DMS53 treated with DMSO at 0.1 percent for 48 hours (cell line): ENCODE data around the gene CREBZF.
"Not testable (repeated sequence)": the region's sequence is repeated elsewhere in the genome, so short reads cannot be mapped to it uniquely, and the experiment has no call there.

ENCODE experiments used
- DNase-seq: peaks from one replicate; lab custom pipeline; 2025; ENCODE audit not compliant: unreplicated experiment; lab: John Stamatoyannopoulos, UW

CREBZF gene

DNA sequence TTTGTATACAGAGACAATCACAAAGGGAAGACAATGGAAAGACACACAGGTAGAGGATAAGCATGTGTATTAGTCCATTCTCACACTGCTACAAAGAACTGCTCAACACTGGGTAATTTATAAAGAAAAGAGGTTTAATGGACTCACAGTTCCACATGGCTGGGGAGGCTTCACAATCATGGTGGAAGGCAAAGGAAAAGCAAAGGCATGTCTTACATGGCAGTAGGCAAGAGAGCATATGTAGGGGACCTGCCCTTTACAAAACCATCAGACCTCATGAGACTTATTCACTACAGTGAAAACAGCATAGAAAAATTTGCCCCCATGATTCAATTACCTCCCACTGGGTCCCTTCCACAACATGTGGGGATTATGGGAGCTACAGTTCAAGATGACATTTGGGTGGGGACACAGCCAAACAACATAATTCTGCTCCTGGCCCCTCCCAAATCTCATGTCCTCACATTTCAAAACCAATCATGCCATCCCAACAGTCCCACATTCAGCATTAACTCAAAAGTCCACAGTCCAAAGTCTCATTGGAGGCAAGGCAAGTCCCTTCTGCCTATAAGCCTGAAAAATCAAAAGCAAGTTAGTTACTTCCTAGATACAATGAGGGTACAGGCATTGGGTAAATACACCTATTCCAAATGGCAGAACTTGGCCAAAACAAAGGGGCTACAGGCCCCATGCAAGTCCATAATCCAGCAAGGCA, 6.2 kb upstream of the CREBZF start:
- not testable (repeated sequence) for DNase-seq

DNA sequence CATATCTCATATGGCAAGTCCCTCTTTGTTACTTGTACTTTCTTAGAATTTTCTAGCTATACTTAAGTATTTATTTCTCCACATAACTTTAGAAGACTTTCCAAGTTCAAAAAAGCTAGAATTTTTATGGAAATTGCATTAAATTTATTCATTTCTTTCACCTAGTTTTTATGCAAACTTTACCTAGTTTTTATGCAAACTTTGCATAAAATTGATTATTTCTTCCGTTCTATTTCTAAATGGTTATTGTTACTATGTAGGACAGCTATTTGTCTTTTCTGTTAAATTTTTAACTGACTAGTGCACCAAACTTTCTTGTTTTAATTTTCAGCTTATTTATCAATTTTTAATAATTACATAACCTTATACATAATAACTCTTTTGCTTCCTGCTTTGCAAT, 3.2 kb upstream of the CREBZF start:
- no peak for DNase-seq

DNA sequence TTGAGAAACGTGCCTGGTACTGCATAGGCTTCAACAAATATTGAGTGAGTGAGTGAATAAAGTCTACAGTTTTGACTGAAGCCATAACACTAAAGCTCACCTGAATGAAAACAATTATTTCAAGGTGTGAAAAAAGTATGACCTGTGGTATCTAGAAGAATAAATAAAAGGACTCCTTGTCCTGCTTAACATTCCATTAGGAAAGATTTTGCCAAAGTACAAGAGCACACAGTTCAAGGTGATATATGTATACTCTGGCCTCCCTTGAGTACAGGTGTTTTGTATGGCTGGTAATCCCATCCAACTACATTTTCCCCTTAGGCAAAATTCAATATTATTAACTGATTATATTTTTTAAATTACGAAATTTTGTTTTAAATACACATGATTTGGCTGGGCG, 1.8 kb upstream of the CREBZF start:
- DNase-seq: no peak

DNA sequence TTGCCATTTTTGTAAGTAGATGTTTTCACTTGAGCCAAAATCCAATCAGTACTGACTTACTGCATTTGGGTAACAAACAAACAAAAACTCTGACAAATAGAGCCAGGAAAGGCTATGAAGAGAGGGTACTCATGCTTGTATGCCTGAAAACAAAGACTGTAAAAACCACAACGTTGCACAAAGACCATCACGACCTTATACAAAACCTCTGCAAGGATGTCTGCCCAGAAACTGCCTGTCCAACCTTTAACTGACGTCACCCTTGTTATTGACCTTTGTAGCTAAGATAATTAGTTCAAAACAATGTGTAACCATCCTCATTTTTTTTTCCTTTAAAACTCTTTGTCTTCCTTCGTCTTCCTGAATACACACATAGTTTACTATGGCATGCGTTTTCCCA, 804 bp upstream of the CREBZF start:
- DNase-seq: no peak

DNA sequence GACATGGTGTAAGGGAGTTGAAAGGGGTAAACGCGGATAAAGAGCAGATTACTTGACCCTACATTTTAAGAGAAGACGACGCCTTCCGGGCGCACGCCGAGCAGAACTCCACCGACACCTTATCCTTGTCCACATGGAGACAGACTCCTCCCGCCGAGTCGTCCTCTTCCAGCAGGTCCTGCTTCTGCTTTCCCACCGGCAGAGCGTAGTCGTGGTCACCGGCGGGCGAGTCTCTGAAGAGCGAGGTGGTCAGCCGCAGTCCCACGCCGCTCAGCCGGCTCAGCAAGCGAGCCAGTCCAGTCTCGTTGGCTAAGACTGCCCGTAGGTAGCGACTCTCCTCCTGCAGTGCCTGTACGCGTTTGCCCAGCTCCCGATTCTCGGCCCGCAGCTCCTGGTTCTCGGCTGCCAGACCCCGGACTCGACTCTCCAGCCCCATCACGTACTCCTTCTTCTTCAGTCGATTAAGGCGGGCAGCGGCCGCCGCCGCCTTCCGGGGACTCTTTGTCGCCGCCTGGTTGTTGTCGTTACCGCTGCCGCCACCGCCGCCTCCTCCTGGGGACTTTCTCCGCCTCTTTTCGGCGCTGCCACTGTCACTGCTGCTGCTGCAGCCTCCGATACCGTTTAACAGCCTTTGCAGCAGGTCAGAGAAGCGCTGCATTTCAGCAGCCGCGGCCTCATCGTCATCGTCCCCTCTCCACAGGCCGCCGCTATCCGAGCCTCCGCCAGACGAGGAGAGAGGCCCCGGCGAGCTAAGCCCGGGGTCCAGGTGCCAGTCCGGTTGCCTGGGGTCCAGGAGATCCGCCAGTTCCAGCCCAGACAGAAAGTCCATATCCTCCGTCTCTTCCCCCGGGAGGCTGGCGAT, 945 bp downstream of the CREBZF start:
- peak; percentile 83 for DNase-seq

DNA sequence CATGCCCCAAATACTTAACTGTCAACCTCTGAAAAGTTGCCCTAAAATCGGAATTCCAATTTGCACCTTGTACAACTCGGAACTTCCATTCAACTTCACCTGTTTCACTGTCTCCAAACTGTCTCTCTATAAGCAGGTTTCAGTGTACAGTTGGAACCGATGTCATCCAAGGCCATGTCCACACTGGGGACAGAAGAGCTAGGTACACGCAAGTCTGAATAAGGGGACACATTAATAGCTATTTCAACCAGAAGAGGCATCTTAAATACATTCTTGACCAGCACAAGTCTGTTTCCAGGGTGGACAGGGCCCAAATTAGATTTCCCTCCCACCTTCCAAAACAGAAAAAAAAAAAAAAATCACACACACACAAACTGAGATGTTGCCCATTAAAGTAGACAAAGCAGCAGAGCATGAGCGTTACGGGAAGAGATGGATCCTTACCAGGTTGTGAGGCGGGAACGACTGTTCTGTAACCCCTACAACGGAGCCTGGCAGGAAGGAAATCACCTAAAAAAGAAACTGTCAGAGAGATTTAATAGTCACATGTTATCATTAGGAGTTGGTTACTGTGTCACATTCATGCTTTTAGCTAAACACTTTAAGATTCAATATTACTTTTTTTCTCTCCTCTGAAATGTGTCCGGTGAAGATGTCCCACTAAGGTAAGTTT, 1.7 kb downstream of the CREBZF start:
- DNase-seq: no peak

DNA sequence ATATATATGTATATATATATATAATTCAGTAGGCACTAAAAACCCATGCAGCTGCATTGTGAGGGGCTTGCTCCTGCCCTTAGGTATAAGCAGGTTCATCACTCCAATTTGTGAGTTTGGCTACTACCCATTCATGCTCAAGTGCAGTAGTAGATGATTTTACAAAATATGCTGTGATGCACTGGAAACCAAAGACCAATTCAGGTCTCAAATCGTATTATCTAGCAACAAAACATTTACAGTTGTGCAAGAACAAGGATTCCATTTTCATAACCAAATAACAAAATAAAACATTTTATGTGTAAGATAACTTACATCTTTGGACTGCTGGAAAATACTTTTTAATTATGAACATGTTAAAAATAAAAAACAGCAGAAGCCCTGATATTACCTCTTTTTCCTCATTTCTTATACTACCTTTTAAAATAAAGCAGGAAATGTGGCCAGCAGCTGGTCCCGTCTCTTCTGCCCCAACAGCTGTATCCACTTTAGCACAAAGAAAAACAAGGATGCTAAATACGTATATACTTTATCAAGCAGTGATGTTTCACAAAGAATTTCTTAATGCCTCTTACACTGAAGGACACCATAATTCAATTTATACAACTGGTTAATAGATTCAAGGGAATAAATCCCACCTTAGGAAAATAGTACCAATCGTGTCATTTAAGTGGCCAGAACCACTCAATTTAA, 2.8 kb downstream of the CREBZF start:
- DNase-seq: no peak

DNA sequence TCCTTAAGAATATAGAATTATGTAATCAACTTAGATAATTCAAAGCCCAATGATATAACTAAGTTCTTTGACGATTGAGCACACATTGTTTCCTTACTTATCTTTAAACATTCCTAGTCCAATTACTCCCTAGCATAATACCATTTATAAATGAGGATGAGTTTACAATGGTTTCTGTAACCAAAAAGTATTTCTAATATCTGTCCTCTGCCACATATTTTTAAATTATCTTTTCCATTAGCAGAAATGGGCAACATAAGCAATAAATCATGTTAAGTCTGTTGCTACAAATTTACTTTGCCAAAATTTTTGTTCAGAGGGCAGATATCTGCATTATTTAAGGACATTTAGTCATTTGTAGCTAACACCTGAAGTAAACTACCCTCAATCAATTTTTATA, 6.7 kb downstream of the CREBZF start:
- DNase-seq: no peak

DNA sequence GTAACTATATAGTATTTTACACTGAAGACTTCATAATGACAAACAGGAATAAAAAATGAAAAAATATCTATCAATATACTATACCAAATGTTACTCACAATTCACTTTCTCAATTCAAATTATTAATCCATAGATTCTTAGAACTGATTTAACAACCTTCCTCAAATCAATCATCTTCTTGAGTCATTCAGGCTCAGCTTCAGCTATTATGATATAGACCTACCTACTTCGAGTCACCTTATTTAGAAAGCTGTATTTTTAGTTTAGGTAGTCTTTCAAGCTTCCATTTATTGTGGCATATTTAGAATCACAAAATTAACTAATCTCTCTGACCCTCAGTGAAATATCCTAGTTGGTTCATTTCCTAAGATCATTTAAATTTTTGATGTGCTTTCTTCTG, 8.2 kb downstream of the CREBZF start:
- DNase-seq: no peak

DNA sequence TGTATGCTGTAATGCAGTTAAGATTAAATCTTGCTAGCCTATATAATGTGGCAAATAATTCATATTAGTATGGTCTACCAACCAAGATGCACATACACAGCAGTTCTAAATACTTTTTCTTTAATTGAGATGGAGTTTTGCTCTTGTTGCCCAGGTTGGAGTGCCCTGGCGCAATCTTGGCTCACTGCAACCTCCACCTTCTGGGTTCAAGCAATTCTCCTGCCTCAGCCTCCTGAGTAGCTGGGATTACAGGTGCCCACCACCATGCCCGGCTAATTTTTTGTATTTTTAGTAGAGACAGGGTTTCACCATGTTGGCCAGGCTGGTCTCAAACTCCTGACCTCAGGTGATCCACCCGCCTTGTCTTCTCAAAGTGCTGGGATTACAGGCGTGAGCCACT, 10.6 kb downstream of the CREBZF start:
- not testable (repeated sequence) for DNase-seq

DNA sequence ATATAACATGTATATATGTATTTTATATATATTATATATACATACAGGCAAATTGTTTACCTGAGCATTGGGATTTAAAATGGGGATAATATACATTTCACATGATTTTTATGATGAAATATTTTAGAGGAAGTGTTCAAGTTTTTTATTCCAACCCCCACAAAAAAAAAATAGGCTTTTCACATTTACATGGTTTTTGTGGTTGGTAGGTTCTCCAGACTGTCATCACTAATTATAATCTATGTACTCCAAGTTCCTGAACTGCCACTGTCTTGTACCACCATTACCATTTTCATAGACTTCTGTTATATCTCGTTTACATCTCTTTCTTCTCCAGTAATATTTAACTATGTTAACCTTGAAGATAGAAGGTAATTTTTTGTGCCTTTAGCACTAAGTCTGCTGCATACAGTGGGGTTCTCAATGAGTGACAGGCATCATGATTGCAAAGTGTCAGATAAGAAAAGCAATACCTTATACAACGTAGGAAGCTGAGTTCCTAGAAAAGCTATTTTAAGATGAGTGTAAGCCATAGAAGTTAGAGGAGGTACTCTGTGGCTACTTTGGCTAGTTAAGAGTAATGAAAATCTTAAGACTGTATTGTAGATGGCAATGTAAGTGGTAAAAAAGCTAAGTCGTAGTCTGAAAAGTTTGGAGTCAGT, 12.0 kb downstream of the CREBZF start:
- no peak for DNase-seq

DNA sequence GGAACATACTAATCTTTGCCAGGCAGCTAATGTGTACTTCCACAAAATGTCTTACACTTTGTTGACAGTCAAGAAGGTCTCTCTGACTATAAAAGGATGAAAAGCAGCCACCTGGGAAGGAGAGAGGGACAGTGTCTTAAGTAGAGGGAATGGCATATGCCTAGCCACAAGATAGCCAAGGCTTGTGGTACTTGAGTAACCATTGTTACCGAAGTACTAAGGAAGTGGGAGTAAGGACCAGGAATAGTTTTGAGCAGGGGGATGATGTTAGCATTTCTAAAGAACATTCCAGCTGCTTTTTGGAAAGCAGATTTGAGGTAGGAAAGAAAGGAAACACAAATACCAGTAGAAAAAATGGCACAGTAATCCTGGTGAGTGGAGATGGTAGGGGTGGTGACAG, 13.8 kb downstream of the CREBZF start:
- DNase-seq: no peak

DNA sequence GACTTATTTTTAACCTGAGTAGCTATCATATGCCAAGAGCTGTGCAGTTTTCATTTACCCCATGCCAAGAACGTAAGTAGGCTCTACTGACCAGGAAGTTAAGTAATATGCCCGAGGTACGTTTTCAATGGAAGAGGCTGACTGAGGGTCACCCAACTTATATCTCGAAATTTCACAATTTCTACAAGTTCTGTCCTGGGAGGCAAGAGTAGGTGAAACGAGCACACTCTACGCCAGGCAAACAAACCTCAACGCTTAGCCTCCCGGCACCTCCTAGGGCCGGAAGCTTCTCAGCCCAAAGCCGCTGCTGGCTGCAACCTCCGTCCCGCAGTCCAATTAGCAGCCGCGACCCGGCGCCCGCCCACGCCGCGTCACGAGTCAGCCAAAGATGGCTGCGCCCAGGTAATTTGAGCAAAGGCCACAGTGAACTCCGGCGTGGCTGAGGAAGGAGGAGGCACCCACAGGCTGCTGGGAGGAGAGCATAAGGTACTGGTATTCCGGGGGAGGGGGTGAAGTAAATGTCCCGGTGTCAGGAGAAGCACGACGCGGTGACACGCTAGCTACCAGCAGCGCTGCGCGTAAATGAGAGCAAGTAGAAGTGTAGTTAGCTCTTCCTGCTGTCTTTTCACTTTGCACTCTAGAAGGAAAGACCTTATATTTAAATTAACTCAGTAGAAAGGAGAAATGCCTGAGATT, 17.2 kb downstream of the CREBZF start, which contains the start of gene TMEM126A:
TMEM126A (plus strand) TSS at position 364 of the 696 bp plus-strand sequence. CDS start 2,289 bp downstream, outside the sequence.
- DNase-seq: peak; percentile 98

DNA sequence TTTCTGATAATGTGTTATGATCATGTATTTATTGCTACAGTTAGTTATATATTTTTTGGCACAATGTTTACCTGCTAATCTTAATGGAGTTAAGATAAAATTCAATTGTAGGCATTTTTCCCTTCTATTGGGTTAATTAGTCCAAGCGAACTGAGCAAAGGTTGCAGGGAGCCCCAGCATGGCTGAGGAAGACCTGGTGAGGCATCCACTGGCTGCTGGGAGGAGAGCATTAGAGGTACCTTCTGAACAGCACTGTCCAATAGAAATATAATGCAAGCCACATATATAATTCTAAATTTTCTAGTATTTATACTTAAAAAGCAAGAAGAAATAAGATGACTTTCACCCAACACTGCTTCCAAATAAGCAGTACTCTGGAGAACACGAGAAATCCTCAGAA, 17.9 kb downstream of the CREBZF start:
- DNase-seq: no peak

DNA sequence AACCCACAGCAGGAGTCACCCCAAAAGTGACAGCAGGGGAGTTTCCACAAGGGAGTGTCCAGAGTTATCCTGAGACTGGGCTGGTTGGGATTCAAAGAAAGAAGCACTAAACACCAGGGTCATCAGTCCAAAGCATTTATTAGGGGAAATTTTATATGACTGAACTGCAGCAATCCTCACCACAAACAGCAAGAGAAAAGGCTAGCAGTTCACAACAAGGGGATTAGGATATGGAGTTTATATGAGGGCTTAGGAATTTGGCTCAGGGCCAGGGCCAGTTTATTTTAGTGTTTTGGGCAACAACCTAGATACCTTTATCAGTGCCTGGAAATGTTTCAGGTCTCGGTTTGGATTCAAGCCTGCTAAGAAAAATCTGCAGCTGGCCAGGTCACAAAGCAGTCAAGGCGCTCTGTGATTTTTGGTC, 21.7 kb downstream of the CREBZF start:
- no peak for DNase-seq

DNA sequence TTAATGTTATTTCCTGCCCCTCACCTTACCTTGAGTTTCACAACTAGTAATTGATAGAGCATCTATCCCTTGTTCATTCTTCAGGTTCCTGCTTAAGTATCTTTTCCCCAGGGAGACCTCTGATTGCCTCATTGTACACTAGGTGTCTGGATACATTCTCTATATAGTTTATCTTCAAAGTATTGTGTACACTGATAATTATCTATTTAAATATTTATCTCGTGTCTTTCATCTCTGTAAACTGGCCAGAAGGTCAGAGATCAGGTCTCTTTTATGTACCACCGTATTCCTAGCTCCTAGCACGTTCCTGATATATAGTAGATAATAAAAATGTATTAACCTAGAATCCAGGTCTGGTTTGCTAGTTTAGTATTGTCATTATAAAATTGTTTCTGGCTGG, 30.2 kb downstream of the CREBZF start:
- no peak for DNase-seq

DNA sequence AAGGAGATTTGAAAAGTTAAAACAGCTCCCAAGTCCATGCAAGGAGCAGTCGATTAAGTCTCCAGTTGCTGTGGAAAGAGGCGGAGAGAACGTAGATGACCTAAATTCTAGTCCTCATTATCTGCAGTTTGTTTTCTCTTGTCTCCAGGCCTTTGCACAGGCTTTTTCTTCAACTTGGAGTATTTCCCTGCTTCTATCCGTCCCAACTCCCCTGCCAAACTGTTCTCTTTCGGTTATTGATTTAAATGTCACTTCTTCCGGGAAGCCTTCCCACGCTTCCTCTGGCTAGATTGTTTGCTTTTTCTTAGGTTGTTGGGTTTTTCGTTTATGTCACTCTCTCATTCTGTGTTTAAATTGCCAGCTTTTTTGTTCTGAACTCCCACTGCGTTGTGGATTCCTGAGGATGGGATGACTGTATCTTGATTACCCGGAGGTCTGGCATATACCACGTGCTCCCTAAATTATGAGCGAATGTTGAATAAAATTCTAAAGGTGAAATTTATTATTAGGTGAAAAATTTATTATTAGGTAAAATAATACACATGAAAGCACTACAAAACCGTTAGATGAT, 36.1 kb downstream of the CREBZF start:
- DNase-seq: no peak

DNA sequence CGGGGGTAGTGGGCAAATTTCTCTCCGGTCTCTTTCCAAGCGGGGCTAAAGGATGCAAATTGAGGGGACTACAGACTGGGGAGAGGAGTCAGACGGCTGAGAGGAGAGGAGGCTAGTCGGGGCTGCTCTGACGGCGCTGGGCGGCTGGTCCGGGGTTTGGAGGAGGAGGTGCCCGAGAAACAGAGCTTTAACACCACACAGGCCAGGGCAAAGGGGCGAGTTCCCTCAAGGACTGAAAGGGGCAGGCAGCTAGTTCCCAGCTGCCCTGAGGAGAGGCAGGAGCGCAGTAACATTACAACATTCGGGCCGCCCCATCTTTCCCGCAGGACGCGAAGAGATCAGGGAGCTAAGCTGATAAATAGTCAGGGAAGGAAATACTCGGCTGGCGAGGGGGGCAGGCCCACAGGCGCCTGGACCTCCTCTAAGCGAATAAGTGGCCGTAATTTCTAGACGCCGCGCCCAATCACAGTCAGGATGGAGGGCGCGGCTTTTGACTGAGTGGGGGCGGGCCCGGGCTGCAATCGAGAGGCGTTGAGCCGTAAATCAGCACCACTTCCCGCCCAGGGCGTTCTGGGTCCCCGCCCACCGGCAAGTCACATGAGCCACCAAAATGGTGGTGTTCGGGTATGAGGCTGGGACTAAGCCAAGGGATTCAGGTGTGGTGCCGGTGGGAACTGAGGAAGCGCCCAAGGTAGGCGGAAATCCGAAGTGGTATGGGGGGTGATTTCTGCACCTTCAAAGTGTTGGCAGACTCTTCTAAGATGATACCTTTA, 36.7 kb downstream of the CREBZF start, which contains the start of gene TMEM126B:
TMEM126B (plus strand) TSS at position 596 of the 773 bp plus-strand sequence; CDS start at position 611, 15 bp downstream.
- peak; percentile 100 for DNase-seq
